Renal pelvis (tissue), 12 donors: Measurements from ENCODE around the gene SMU1. TPM values are rescaled to one million over a fixed set of nuclear protein-coding genes. Genes with fewer than 3 reads are reported as not detected.

Experiments
- DNase-seq: peaks from one replicate; pipeline ENCODE4 v3.0.0-alpha.2; 2013
- long read RNA-seq, 16 experiments: transcript quantifications; one replicate each; lab custom pipeline, GENCODE V29; 2026
- polyA plus RNA-seq, 3 donors: library from polyadenylated mRNA; unstranded; fragments of 120-200 nt; gene quantifications; one replicate each; pipeline ENCODE4 v1.2.1, GENCODE V29; 2013; ENCODE audit not compliant: insufficient read length in 3 of 3

SMU1 gene
- 10 to 100 TPM; 24.5 to 31.8 (median 26.1) TPM for polyA plus RNA-seq
- long read RNA-seq, donor 1, full-length matches to known transcripts, result 20 of 20 reads
- long read RNA-seq, donor 1, partial matches to known transcripts, result 0 of 20 reads
- long read RNA-seq, donor 1, other reads (novel, unspliced or antisense), result 0 of 20 reads
- long read RNA-seq, donor 2, full-length matches to known transcripts, result 8 of 14 reads
- long read RNA-seq, donor 2, partial matches to known transcripts, result 6 of 14 reads
- long read RNA-seq, donor 2, other reads (novel, unspliced or antisense), result 0 of 14 reads
- long read RNA-seq, donor 3, full-length matches to known transcripts, result 8 of 8 reads
- long read RNA-seq, donor 3, partial matches to known transcripts, result 0 of 8 reads
- long read RNA-seq, donor 3, other reads (novel, unspliced or antisense), result 0 of 8 reads
- long read RNA-seq, donor 4, full-length matches to known transcripts, result 12 of 12 reads
- long read RNA-seq, donor 4, partial matches to known transcripts, result 0 of 12 reads
- long read RNA-seq, donor 4, other reads (novel, unspliced or antisense), result 0 of 12 reads
- long read RNA-seq, donor 5, full-length matches to known transcripts, result 4 of 4 reads
- long read RNA-seq, donor 5, partial matches to known transcripts, result 0 of 4 reads
- long read RNA-seq, donor 5, other reads (novel, unspliced or antisense), result 0 of 4 reads
- long read RNA-seq, donor 6, full-length matches to known transcripts, result 18 of 18 reads
- long read RNA-seq, donor 6, partial matches to known transcripts, result 0 of 18 reads
- long read RNA-seq, donor 6, other reads (novel, unspliced or antisense), result 0 of 18 reads
- long read RNA-seq, donor 7, full-length matches to known transcripts, result 12 of 26 reads
- long read RNA-seq, donor 7, partial matches to known transcripts, result 14 of 26 reads
- long read RNA-seq, donor 7, other reads (novel, unspliced or antisense), result 0 of 26 reads
- long read RNA-seq, donor 8, full-length matches to known transcripts, result 4 of 9 reads
- long read RNA-seq, donor 8, partial matches to known transcripts, result 5 of 9 reads
- long read RNA-seq, donor 8, other reads (novel, unspliced or antisense), result 0 of 9 reads
- long read RNA-seq, donor 9, full-length matches to known transcripts, result 19 of 19 reads
- long read RNA-seq, donor 9, partial matches to known transcripts, result 0 of 19 reads
- long read RNA-seq, donor 9, other reads (novel, unspliced or antisense), result 0 of 19 reads
- long read RNA-seq, donor 10, full-length matches to known transcripts, result 6 of 6 reads
- long read RNA-seq, donor 10, partial matches to known transcripts, result 0 of 6 reads
- long read RNA-seq, donor 10, other reads (novel, unspliced or antisense), result 0 of 6 reads
- long read RNA-seq, donor 11, full-length matches to known transcripts, result 16 of 23 reads
- long read RNA-seq, donor 11, partial matches to known transcripts, result 7 of 23 reads
- long read RNA-seq, donor 11, other reads (novel, unspliced or antisense), result 0 of 23 reads
- long read RNA-seq, donor 12, full-length matches to known transcripts, result 11 of 11 reads
- long read RNA-seq, donor 12, partial matches to known transcripts, result 0 of 11 reads
- long read RNA-seq, donor 12, other reads (novel, unspliced or antisense), result 0 of 11 reads
- long read RNA-seq, donor 13, full-length matches to known transcripts, result 6 of 37 reads
- long read RNA-seq, donor 13, partial matches to known transcripts, result 31 of 37 reads
- long read RNA-seq, donor 13, other reads (novel, unspliced or antisense), result 0 of 37 reads
- long read RNA-seq, donor 14, result 0 reads
- long read RNA-seq, donor 15, full-length matches to known transcripts, result 13 of 13 reads
- long read RNA-seq, donor 15, partial matches to known transcripts, result 0 of 13 reads
- long read RNA-seq, donor 15, other reads (novel, unspliced or antisense), result 0 of 13 reads
- long read RNA-seq, donor 16, full-length matches to known transcripts, result 14 of 22 reads
- long read RNA-seq, donor 16, partial matches to known transcripts, result 8 of 22 reads
- long read RNA-seq, donor 16, other reads (novel, unspliced or antisense), result 0 of 22 reads

GRCh38 chr9:33076046-33077004, at the start of gene SMU1:
TSS of gene SMU1 (minus strand) at chr9:33076674. CDS start at chr9:33076608, 66 bp downstream.
- peak; percentile 98 for DNase-seq

- no peak for DNase-seq
Observed at GRCh38 chr9:33125461-33125860, 49.0 kb upstream of the SMU1 start.

- DNase-seq, result no peak
Observed at GRCh38 chr9:33124751-33125381, 48.4 kb upstream of the SMU1 start.

GRCh38 chr9:33124046-33124445, 47.6 kb upstream of the SMU1 start:
- DNase-seq, result no peak

GRCh38 chr9:33123407-33124031, 47.0 kb upstream of the SMU1 start:
- no peak for DNase-seq

GRCh38 chr9:33120620-33121019, 44.1 kb upstream of the SMU1 start:
- DNase-seq, result no peak

GRCh38 chr9:33117796-33118195, 41.3 kb upstream of the SMU1 start:
- DNase-seq, result no peak

GRCh38 chr9:33117306-33117705, 40.8 kb upstream of the SMU1 start:
- DNase-seq, result no peak

GRCh38 chr9:33116860-33117259, 40.4 kb upstream of the SMU1 start:
- no peak for DNase-seq

- DNase-seq, result no peak
Observed at GRCh38 chr9:33114746-33115145, 38.3 kb upstream of the SMU1 start.

GRCh38 chr9:33113799-33114547, 37.5 kb upstream of the SMU1 start:
- no peak for DNase-seq

- no peak for DNase-seq
Observed at GRCh38 chr9:33112094-33112493, 35.6 kb upstream of the SMU1 start.

GRCh38 chr9:33111631-33112030, 35.2 kb upstream of the SMU1 start:
- DNase-seq, result no peak

GRCh38 chr9:33110686-33111085, 34.2 kb upstream of the SMU1 start:
- no peak for DNase-seq

- no peak for DNase-seq
Observed at GRCh38 chr9:33109850-33110595, 33.5 kb upstream of the SMU1 start.

- no peak for DNase-seq
Observed at GRCh38 chr9:33109097-33109496, 32.6 kb upstream of the SMU1 start.

GRCh38 chr9:33108472-33108871, 32.0 kb upstream of the SMU1 start:
- no peak for DNase-seq
